Stimulated activated CD8-positive, alpha-beta memory T cell treated with anti-CD3 and anti-CD28 coated beads, Interleukin-2, amount 100 ng/mL, for 1 hour (primary cell): ENCODE data around the gene ST6GALNAC3.

Experiments used
- DNase-seq, 2 donors: peaks; one replicate each; pipeline ENCODE4 v3.0.0-alpha.2; 2020; ENCODE audit warnings: low read depth in 2 of 2

The ST6GALNAC3 gene

DNA sequence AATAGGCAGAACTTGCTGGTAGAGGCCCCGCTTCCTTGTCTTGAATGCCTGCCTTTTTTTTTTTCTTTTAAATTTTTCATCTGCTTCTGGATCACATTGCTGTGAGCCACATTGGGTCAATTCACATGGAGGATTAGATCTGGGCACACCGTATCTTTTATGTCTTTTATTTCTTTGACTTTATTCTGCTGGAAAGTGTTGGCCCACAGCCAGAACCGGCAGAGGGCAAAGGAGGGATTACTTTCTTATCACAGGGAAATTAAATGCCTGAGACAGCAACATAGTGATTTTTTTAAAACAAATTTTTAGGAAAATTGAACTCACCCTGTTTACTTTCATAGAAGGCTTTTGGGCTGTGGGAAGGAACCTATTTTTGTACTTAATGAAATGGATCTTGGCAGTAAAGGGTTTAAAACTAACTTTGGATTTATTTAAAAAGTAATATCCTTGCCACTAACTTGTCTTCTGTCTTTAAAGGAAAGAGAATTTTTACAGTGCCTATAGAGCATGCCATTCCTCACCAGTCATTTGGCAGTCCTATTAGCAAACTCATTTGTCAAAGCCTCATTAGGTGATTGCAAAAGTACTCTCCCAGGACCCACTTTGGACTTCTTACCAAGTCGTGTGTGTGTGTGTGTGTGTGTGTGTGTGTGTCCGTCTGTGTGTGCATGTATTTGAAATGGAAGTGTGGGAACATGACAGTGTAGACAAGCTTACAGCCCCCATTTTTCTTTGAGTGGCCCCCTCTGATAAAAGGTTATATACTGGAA lies 68.4 kb downstream of the ST6GALNAC3 start:
- no peak for DNase-seq

GRCh38 chr1:76144247-76144646 lies 69.7 kb downstream of the ST6GALNAC3 start:
- DNase-seq = no peak

GRCh38 chr1:76145332-76145731 lies 70.8 kb downstream of the ST6GALNAC3 start:
- DNase-seq = no peak

DNA sequence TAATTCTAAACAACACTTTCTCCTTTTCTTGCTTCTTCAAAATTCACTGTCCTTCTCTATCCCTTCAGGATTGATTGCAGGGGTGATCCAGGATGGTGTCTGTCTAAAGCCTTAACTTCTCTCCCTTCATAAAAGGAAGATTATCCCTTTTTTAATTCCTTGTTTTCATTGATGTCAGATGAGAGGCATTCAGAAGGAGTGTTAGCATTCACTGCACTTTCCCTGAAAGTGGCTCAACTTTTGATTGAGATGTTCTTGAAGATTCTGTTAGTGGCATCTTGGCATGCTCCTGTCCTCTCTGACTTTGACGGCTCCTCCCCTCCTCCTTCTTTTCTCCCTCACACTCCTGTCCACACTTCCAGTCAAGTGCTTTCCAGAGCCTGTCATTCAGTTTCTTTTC lies 71.6 kb downstream of the ST6GALNAC3 start:
- DNase-seq = no peak

GRCh38 chr1:76147917-76148316 lies 73.4 kb downstream of the ST6GALNAC3 start:
- no peak for DNase-seq

GRCh38 chr1:76148460-76148859 lies 73.9 kb downstream of the ST6GALNAC3 start:
- no peak for DNase-seq

GRCh38 chr1:76153841-76154205 lies 79.3 kb downstream of the ST6GALNAC3 start:
- no peak for DNase-seq

GRCh38 chr1:76154206-76154956 lies 79.8 kb downstream of the ST6GALNAC3 start:
- peak; percentile 61 to 63 for DNase-seq

- no peak for DNase-seq
Measured at GRCh38 chr1:76156987-76157386, 82.4 kb downstream of the ST6GALNAC3 start.

DNA sequence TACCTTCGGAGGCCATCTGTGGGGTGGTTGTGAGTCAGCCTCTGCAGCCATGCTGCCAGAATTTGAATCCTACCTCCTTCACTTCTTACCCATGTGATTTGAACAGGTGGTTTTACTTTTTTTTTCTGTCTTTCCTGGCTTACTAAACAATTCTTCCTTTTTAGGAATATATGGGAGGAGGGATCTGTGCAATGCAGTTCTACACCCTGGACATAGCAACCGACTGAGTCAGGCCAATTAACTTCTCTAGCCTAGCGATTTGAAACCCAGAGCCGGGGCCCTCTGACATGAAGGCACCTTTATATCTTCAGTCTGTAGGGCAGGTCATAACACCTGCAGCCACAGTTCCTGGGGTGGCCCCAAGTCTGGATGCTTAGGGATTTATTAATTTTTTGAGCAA lies 83.6 kb downstream of the ST6GALNAC3 start:
- DNase-seq = no peak

GRCh38 chr1:76160225-76160624 lies 85.7 kb downstream of the ST6GALNAC3 start:
- no peak for DNase-seq

DNA sequence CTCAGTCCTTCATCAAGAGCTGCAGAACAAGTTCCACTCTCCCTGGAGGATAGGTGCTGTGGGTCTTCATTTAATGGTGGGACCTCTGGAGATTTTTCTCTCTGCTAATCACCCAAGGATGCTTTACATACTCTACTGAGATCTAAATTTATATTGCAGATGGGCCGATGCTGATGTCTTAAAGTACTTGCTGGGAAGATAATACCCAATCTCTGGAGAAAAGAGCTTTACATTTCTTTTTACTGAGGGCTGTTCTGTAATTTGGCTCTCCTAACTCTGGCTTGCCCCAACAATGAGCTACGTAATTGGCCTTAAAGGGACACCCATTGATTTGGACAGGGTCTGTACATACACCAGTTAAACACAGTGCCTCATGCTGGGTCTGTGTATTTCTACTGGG lies 86.9 kb downstream of the ST6GALNAC3 start:
- DNase-seq = no peak

- no peak for DNase-seq
Measured at GRCh38 chr1:76162254-76162653, 87.7 kb downstream of the ST6GALNAC3 start.

DNA sequence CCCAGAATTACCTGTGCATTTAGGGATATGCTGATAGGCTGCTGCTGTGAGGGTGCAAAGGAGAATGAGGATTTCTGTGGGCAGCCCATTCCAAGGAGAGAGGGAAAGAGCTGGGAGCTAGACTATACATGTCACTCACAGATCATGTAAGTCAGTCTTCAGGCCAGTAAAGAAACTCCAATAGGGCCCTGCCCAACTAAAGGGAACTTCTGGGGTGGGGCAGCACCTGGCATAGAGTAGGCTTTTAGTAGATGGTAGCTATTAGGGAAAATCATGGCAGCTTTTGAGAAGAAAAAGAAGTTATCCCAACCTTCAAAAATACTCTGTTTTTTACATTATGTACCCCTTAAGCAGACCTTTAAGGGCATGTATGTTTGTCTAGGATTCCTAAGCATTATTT lies 89.6 kb downstream of the ST6GALNAC3 start:
- DNase-seq = no peak

DNA sequence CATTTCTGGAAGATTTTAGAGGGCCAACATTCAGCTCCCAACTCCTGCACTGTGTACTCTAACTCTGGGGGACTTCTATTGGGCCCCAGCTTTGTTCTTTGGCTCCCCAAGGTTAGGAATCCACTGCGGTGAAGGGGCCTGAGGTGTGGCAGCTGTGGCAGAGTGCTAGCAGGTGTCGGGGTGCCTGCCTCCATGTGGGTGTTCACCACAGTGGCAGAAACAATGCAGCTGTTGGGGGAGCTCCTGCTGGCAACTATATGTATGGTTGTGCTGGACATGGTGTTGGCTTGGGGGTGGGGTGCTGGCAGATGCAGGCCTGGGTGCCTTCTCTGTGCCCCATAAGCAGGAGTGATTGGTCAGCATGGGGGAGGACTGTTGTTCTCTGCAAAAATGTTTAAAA lies 95.5 kb downstream of the ST6GALNAC3 start:
- no peak for DNase-seq

GRCh38 chr1:76170513-76170912 lies 96.0 kb downstream of the ST6GALNAC3 start:
- DNase-seq = no peak

- DNase-seq = no peak
Measured at GRCh38 chr1:76176000-76176399, 101.5 kb downstream of the ST6GALNAC3 start.

- DNase-seq = no peak
Measured at GRCh38 chr1:76177615-76178014, 103.1 kb downstream of the ST6GALNAC3 start.

DNA sequence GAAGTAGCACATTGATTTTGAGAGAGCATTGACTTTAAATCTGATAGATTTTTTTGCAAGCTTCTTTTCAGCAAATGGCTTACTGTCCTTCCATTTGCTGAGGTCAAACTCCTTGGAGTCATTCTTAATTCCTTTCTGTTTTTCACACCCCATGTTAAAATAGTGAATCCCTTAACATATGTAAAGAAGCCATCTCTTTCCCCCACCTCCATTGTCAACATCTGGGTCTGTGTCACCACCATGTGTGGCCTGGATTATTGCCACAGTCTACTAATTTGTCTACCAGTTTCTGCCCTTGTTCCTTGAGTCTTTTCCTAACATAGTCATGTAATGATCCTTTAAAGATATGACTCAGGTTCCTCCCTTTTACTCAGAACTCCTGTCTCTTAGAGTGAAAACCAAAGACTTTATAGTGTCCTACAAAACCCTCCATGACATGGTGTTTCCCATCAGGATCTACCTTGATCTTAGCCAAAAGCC lies 104.7 kb downstream of the ST6GALNAC3 start:
- DNase-seq = no peak

DNA sequence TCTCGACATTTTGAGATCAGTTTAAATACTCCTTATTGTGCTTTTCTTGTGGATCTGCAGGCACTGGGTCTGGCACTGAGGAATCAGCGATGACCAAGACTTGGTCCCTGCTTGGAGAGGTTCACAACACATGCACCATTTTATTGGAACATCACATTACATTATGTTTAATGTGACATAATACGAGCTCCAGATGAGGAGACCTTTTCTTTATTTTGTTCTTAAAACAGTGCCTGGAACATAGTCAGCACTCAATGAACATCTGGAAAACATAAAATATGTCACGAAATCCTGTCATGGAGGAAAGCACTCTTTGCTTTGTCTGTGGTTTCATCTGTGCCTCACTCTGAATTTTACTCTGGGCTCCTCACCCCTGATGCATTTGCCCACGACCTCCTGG lies 110.7 kb downstream of the ST6GALNAC3 start:
- DNase-seq = no peak

- no peak for DNase-seq
Measured at GRCh38 chr1:76186554-76187170, 112.1 kb downstream of the ST6GALNAC3 start.

- no peak for DNase-seq
Measured at GRCh38 chr1:76187436-76187835, 112.9 kb downstream of the ST6GALNAC3 start.

- DNase-seq = no peak
Measured at GRCh38 chr1:76189310-76189709, 114.8 kb downstream of the ST6GALNAC3 start.
